Aorta (tissue), 5 donors: ENCODE data around the gene TNXB. TPM values are rescaled to one million over a fixed set of nuclear protein-coding genes. Genes with fewer than 3 reads are reported as not detected.
A peak's percentile ranks its signal among the peaks of the same experiment; 100 is the strongest.

ENCODE experiments used
- ATAC-seq: fragments of 200-7000 bp; cut with Tn5 transposase; one replicate; pipeline ENCODE4 v1.9.1; 2022; ENCODE audit warnings: moderate library complexity; ENCODE audit not compliant: low FRiP score
- DNase-seq, 2 donors: peaks; one replicate each; pipeline ENCODE4 v3.0.0-alpha.2; 2020
- H3K27ac ChIP-seq, 2 donors: one replicate each; pipeline ENCODE4 v1.5.1; 2013; ENCODE audit warnings: low read length in 2 of 2, mild to moderate bottlenecking in 2 of 2, moderate library complexity in 2 of 2, control low read depth in 1 of 2, inconsistent platforms in 1 of 2, low read depth in 1 of 2
- H3K27me3 ChIP-seq, 2 donors: one replicate each; pipeline ENCODE4 v1.6.1; 2013; ENCODE audit warnings: control low read depth in 1 of 2, low read length in 1 of 2, mild to moderate bottlenecking in 1 of 2, moderate library complexity in 1 of 2; ENCODE audit not compliant: insufficient read depth in 2 of 2, control insufficient read depth in 1 of 2
- H3K36me3 ChIP-seq, 2 donors: one replicate each; pipeline ENCODE4 v1.6.1; 2013; ENCODE audit warnings: control low read depth in 1 of 2, low read length in 1 of 2, mild to moderate bottlenecking in 1 of 2; ENCODE audit not compliant: insufficient read depth in 2 of 2, control insufficient read depth in 1 of 2
- H3K4me1 ChIP-seq, 2 donors: one replicate each; pipeline ENCODE4 v1.6.1; 2013; ENCODE audit warnings: low read length in 2 of 2, control low read depth in 1 of 2, mild to moderate bottlenecking in 1 of 2, moderate library complexity in 1 of 2; ENCODE audit not compliant: insufficient read depth in 2 of 2, control insufficient read depth in 1 of 2
- H3K4me3 ChIP-seq, 2 donors: one replicate each; pipeline ENCODE4 v1.5.1; 2013; ENCODE audit warnings: low read length in 2 of 2, control low read depth in 1 of 2, mild to moderate bottlenecking in 1 of 2
- H3K9me3 ChIP-seq: one replicate; pipeline ENCODE4 v1.6.1; 2013; ENCODE audit warnings: mild to moderate bottlenecking, low read length; ENCODE audit not compliant: control insufficient read depth
- WGBS, 2 donors: extraction: QIAGEN DNeasy Blood & Tissue Kit; methylation state at CpG; one replicate each; pipeline ENCODE4 v1.1.7; 2013; 5-methylcytosine and 5-hydroxymethylcytosine counted together
- intact Hi-C, 2 donors: fragments of 100-400 bp; cut with DNase I; formaldehyde crosslinking; loops; one replicate each; pipeline versions ENCODE4 v1.14.2 to v1.15.0; 2022
- long read RNA-seq, 2 donors: library from polyadenylated mRNA; unstranded; transcript quantifications; one replicate each; pipeline ENCODE4 v2.0.0, GENCODE V29; 2020 to 2021
- polyA plus RNA-seq, 2 donors: library from polyadenylated mRNA; stranded (reverse); fragments of 200-250 nt; gene quantifications; one replicate each; pipeline ENCODE4 v1.2.3, GENCODE V29; 2013
- total RNA-seq, 2 donors: library from RNA; stranded (reverse); fragmentation: NEBNext Ultra II Directional; extraction: Animal tissue kit (Norgen Biotek cat#: 25700); gene quantifications; one replicate each; pipeline ENCODE4 v1.2.1, GENCODE V29; 2021
- donor health status: healthy with polysubstance abuse.
- donor health status: Bipolar disorder and iron deficiency.
- donor health status: DM: no; HTN: no; CAD: no.
- donor health status: DM: no; HTN: no; CAD: no.
- donor health status: DM: yes; HTN: yes; CAD: no.

The TNXB gene
- total RNA-seq = 100 to 1,000 TPM; 146 to 441 TPM
- 10 to 100 TPM; 11.1 to 86.1 TPM for polyA plus RNA-seq
- long read RNA-seq, donor 1, transcript TNXB-203 (13 exons, 3,125 nt) = minor isoform, 17 of 158 reads
- long read RNA-seq, donor 1, transcript TNXB-206 (14 exons, 2,756 nt) = major isoform, 18 of 158 reads
- long read RNA-seq, donor 1, partial matches to known transcripts = 105 of 158 reads
- long read RNA-seq, donor 1, other reads (novel, unspliced or antisense) = 18 of 158 reads
- long read RNA-seq, donor 2, transcript TNXB-203 (13 exons, 3,125 nt) = minor isoform, 7 of 210 reads
- long read RNA-seq, donor 2, transcript TNXB-206 (14 exons, 2,756 nt) = major isoform, 13 of 210 reads
- long read RNA-seq, donor 2, partial matches to known transcripts = 167 of 210 reads
- long read RNA-seq, donor 2, other reads (novel, unspliced or antisense) = 23 of 210 reads

DNA sequence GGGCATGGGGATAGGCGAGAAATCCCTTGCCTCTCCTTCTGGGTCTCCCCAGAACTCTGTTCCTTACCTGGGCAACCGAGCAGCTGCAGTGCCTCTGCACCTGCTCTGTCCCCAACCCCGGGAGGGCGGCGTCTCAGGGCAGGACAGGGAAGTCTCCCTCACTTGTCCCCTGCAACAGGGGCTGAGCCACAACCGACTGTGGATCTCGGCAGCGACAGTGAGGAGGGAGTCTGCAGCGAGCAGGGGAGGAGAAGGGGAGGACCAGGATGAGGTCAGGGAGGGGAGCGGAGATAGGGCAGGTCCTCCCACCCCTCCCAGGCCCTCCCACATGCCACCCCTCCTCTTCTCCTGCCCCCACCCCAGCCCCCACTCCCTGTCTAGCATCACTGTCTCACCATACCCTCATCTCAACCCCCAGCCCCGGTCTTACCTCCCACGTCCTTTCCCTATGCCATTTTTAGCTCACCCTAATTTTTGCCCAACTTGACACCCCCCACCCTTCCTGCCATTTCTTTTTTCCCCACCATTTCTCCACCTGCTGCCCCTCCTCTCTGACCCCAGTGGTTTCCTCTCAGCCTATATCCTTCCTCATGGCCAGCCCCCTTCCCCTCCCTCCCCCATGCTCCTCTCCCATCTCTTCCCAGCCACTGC, at the start of gene TNXB:
Gene TNXB (minus strand): TSS at position 225 of the 651 bp plus-strand sequence. CDS start 11,140 bp downstream, outside the sequence.
- Histone ChIP-seq H3K36me3 (no peaks in the 10 kb centered on the region), H3K9me3 (no peaks in the 10 kb centered on the region), H3K4me1 (peaks cover 0 to 5% of the 10 kb centered on the region in 2 donors), H3K27ac (peak within 1 kb of the TSS; percentile 27 to 31), H3K4me3 (peak within 1 kb of the TSS in 1 of 2 donors; percentile 1), H3K27me3 (no peaks in the 10 kb centered on the region)
- intact Hi-C loops = no loop called here
- WGBS, 2 donors = 7 to 11% methylated on average over 11 to 12 of the region's 12 CpGs
- DNase-seq (peak; percentile 53 to 78), ATAC-seq (peak; percentile 28)

- intact Hi-C loops = no loop called here
- H3K4me3 ChIP-seq = no peak overlapping the region
- DNase-seq (no peak), ATAC-seq (no peak)
- no peaks in the 10 kb centered on the region for H3K9me3 ChIP-seq
- H3K36me3 ChIP-seq = peaks cover 0 to 7% of the 10 kb centered on the region in 2 donors
- H3K27me3 ChIP-seq = no peaks in the 10 kb centered on the region
- H3K4me1 ChIP-seq = peaks cover 0 to 3% of the 10 kb centered on the region in 2 donors
- no peak overlapping the region for H3K27ac ChIP-seq
Measured at GRCh38 chr6:32158052-32158451, 48.9 kb upstream of the TNXB start.

GRCh38 chr6:32156891-32157290, 47.8 kb upstream of the TNXB start:
- H3K9me3 ChIP-seq = no peaks in the 10 kb centered on the region
- peaks cover 0 to 3% of the 10 kb centered on the region in 2 donors for H3K4me1 ChIP-seq
- intact Hi-C loops = no loop called here
- H3K27me3 ChIP-seq = no peaks in the 10 kb centered on the region
- H3K4me3 ChIP-seq = no peak overlapping the region
- H3K36me3 ChIP-seq = peaks cover 0 to 5% of the 10 kb centered on the region in 2 donors
- 84 to 89% methylated on average over 9 of the region's 9 CpGs for WGBS, 2 donors
- peak in 1 of 2 donors; percentile 3 for DNase-seq
- no peak overlapping the region for H3K27ac ChIP-seq
- ATAC-seq = no peak

DNA sequence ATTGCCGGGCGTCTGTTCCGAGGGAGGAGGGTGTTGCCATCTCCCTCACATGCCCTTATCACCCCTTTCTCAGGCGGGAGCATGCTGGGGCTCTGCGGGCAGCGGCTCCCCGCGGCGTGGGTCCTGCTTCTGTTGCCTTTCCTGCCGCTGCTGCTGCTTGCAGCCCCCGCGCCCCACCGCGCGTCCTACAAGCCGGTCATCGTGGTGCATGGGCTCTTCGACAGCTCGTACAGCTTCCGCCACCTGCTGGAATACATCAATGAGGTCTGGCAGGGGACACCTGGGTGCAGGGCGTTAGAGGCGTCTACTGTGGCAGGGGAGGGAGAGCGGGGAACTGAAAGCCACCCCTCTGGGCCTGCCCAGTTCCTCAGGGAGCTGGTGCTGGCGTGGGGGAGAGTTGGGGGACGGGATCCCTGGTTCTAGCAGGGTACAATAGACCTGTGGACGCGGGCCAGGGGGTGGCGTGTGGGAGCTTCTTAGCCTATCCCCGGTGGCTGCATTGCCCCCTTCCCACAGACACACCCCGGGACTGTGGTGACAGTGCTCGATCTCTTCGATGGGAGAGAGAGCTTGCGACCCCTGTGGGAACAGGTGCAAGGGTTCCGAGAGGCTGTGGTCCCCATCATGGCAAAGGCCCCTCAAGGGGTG, 45.5 kb upstream of the TNXB start:
- Histone ChIP-seq H3K27me3 (no peaks in the 10 kb centered on the region), H3K4me3 (peak overlapping the region; percentile 24 to 64), H3K9me3 (no peaks in the 10 kb centered on the region), H3K36me3 (peaks cover 0 to 5% of the 10 kb centered on the region in 2 donors), H3K4me1 (peaks cover 0 to 3% of the 10 kb centered on the region in 2 donors), H3K27ac (peak overlapping the region; percentile 17 to 78)
- intact Hi-C loops = loop anchor here (1.0 to 2.0 kb wide), 4 partner anchors 22 to 36 kb away; partner anchors contain the start of genes AGPAT1 (in 1 of the 2) and FKBPL (in 1 of the 2)
- DNase-seq (peak; percentile 80 to 85), ATAC-seq (peak; percentile 75)
- WGBS, 2 donors = 4 to 7% methylated on average over 33 to 34 of the region's 34 CpGs

DNA sequence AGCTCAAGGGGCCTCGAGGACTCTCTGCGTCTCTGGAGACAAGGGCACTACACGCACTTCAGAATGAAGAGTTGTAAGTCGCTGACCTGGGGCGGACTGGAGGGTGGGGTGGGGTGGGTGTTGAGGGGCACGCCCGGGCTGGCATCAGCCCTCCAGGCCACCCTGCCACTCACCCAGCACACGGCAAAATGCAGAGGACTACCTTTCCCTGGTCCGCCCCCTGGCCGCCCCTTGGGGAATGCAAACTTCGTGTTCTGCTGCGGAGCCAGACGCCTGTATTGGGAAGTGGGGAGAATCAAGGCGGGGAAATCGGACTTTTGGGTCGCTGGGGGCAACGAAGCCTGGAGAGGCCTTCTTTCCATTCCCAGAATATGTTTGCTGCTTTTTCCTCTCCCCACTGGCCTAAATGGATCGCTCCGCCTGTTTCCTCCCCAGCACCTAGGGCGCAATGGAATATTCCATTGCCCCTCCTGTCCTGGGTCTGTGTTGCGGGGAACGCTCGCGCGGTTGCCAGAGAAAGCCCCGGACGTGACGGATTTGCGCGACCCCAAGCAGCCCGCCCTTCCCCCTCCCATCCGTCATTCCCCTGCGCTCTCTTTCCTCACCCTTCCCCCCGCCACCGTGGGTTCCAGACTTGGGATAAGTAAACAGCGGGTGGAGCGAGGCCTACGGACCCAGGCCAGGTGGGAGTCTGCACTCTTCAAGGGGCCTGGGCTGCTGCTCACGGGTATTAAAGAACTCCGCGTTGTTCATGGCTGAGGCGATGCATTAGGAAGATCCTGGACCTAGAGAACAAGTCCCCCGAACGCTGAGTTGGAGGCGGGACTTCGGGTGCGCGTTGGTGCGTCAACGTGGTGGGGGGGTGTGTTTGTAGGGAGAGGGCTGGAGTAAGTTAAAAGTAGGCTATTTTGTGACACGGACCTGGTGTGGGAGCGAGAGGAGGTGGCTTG, 44.7 kb upstream of the TNXB start, which contains the start of gene PPT2:
Gene PPT2 (plus strand): TSS at position 578 of the 950 bp plus-strand sequence. CDS start 454 bp downstream, outside the sequence.
- H3K36me3 ChIP-seq = peaks cover 0 to 5% of the 10 kb centered on the region in 2 donors
- ATAC-seq (peak; percentile 93), DNase-seq (peak; percentile 95 to 96)
- WGBS, 2 donors = 0% methylated on average over 52 of the region's 52 CpGs
- H3K4me3 ChIP-seq = peak within 1 kb of the TSS; percentile 64 to 73
- intact Hi-C loops = loop anchor here (1.0 to 2.0 kb wide), 4 partner anchors 23 to 35 kb away; partner anchors contain the start of genes AGPAT1 (in 1 of the 2) and FKBPL (in 1 of the 2)
- peak within 1 kb of the TSS; percentile 49 to 87 for H3K27ac ChIP-seq
- peaks cover 0 to 3% of the 10 kb centered on the region in 2 donors for H3K4me1 ChIP-seq
- no peaks in the 10 kb centered on the region for H3K27me3 ChIP-seq
- H3K9me3 ChIP-seq = no peaks in the 10 kb centered on the region

DNA sequence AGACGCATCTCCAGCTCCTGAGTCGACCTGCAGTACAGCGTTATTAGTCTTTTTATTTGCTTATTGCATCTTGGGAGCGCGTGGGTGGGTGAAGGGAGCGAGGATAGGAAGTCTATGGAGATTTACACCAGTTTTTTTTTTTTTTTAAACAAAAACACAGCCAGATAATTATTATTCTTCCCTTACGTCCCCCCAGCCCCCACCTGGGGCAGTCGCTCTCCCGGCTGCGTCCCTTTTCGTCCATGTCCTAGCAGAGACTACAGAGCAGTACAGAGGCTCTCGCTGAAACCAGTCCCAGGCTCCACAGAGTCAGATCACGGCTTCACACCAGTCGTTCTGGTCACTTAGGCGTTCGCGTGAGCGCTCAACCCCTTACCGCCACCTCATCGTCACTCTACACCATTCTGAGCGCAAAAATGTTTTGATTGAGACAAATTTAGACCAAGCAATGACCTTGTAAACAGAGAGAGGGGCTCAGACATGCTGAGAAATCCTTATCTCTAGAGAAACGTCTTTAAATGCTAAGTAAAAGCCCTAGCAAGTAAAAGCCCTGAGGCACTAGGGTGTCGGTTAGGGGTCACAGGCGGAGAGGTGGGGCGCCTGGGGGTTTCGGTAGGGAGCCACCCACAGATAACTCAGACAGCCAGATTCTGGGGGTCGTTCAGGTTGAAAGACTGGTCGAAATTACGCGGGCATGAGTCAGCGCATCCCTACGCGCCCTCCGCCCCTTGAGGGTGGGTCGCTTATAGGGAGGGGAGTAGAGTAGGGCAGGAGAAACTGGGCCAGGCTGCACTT, 43.8 kb upstream of the TNXB start:
- peaks cover 0 to 3% of the 10 kb centered on the region in 2 donors for H3K36me3 ChIP-seq
- peak; percentile 60 for ATAC-seq
- 6 to 9% methylated on average over 35 of the region's 35 CpGs for WGBS, 2 donors
- H3K9me3 ChIP-seq = no peaks in the 10 kb centered on the region
- H3K27me3 ChIP-seq = no peaks in the 10 kb centered on the region
- intact Hi-C loops = no loop called here
- H3K27ac ChIP-seq = peak overlapping the region; percentile 49 to 87
- peak overlapping the region; percentile 61 to 73 for H3K4me3 ChIP-seq
- peaks cover 0 to 3% of the 10 kb centered on the region in 2 donors for H3K4me1 ChIP-seq
- DNase-seq = peak; percentile 69 to 83
